Fibroblast of lung (primary cell): ENCODE data around the gene PLS1.

ENCODE experiments used
- CTCF ChIP-seq, 2 donors: IDR thresholded peaks in 1 of 2; conservative IDR thresholded peaks in 1 of 2; 1 replicate in 1 of 2; 2 replicates in 1 of 2; pipeline ENCODE4 v1.5.1; 2011 to 2012; ENCODE audit warnings: low read length in 2 of 2, control low read depth in 1 of 2, inconsistent platforms in 1 of 2, low read depth in 1 of 2, mild to moderate bottlenecking in 1 of 2
- EZH2 ChIP-seq: IDR thresholded peaks from 2 replicates; pipeline ENCODE4 v1.5.1; 2012; ENCODE audit warnings: low read length, control low read depth, mild to moderate bottlenecking; ENCODE audit errors: missing control alignments

DNA sequence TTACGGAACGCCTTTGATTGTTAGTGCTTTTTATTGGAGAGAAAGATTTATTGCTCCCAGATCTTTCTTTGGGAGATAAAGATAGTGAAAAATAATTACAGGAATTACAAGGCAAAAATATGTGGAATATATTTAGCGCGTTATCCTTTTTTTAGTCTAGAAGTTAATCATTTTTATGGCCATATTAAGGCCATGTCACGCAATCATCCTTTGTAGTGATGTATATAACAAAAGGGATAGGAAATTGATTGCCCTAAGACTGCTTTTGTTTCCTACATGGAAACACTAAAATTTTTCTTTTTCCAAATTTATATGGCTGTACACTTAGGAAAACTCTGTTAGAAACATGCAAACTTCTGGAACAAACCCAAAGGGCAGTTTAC lies 129.2 kb downstream of the PLS1 start:
- TF ChIP-seq EZH2 (no peak), CTCF (conservative IDR thresholded peaks at IDR 0.05 in 1 of 2, IDR thresholded peaks at IDR 0.05 in 1 of 2; ENCODE audit: low read depth in 1 of 2, low read length in 2 of 2) (no peak)
